WTC11 (cell line): ENCODE results near the gene CACNA2D3. TPM values are rescaled to one million over a fixed set of nuclear protein-coding genes. Genes with fewer than 3 reads are reported as not detected.

Source experiments
- ATAC-seq: fragments of 200-7000 bp; cut with Tn5 transposase; 2 replicates; pipeline ENCODE4 v1.10.0; 2021; ENCODE audit warnings: mild to moderate bottlenecking, moderate library complexity
- CTCF ChIA-PET: fragments of 300-600 bp; sonication (Branson Sonifier 250); formaldehyde crosslinking; loops from one replicate; lab custom pipeline; 2021; ENCODE audit warnings: antibody characterized with exemption; lab: Charles Lee
- POLR2A ChIA-PET: fragments of 350-600 bp; sonication (Branson Sonifier 250); formaldehyde crosslinking; loops from one replicate; lab custom pipeline; 2021; ENCODE audit warnings: antibody characterized with exemption; lab: Charles Lee
- DNase-seq: peaks from one replicate; pipeline ENCODE4 v3.0.0; 2021; ENCODE audit warnings: low spot score
- H3K27ac Mint-ChIP-seq: 2 replicates; pipeline ENCODE4 v1.8.0; 2021; ENCODE audit warnings: mixed read lengths
- H3K27me3 Mint-ChIP-seq: 2 replicates; pipeline ENCODE4 v1.8.0; 2021; ENCODE audit warnings: low read depth, mild to moderate bottlenecking, moderate library complexity, mixed read lengths
- H3K36me3 Mint-ChIP-seq: 2 replicates; pipeline ENCODE4 v1.8.0; 2021; ENCODE audit warnings: mixed read lengths
- H3K4me1 Mint-ChIP-seq: 2 replicates; pipeline ENCODE4 v1.8.0; 2022; ENCODE audit warnings: mixed read lengths
- H3K4me3 Mint-ChIP-seq: 2 replicates; pipeline ENCODE4 v1.8.0; 2021; ENCODE audit warnings: mild to moderate bottlenecking, moderate library complexity, mixed read lengths
- H3K9me3 Mint-ChIP-seq: 2 replicates; pipeline ENCODE4 v1.8.0; 2021; ENCODE audit warnings: mixed read lengths
- CREB1 ChIP-seq: sonication (generic); formaldehyde crosslinking; IDR thresholded peaks from 2 replicates; pipeline ENCODE4 v1.8.0; 2023; ENCODE audit warnings: mild to moderate bottlenecking, missing genetic modification reagents
- CTCF ChIP-seq: fragments of 200-600 bp; IDR thresholded peaks from 2 replicates; pipeline ENCODE4 v1.8.0; 2022; ENCODE audit warnings: antibody characterized with exemption
- E2F4 ChIP-seq: sonication (generic); formaldehyde crosslinking; IDR thresholded peaks from 2 replicates; pipeline ENCODE4 v1.8.1; 2022; ENCODE audit warnings: low read depth, mild to moderate bottlenecking, moderate library complexity, missing genetic modification reagents, borderline replicate concordance
- ELF4 ChIP-seq: sonication (generic); formaldehyde crosslinking; IDR thresholded peaks from 2 replicates; pipeline ENCODE4 v1.8.1; 2022; ENCODE audit warnings: low read depth, mild to moderate bottlenecking, moderate library complexity, missing genetic modification reagents
- FOXJ3 ChIP-seq: sonication (generic); formaldehyde crosslinking; IDR thresholded peaks from 2 replicates; pipeline ENCODE4 v1.9.0; 2021; ENCODE audit warnings: missing genetic modification reagents, mild to moderate bottlenecking, borderline replicate concordance
- FOXP1 ChIP-seq: sonication (generic); formaldehyde crosslinking; IDR thresholded peaks from 2 replicates; pipeline ENCODE4 v1.8.0; 2022; ENCODE audit warnings: missing genetic modification reagents, mild to moderate bottlenecking, moderate library complexity, borderline replicate concordance
- GTF2I ChIP-seq: fragments of 250-450 bp; sonication (Bioruptor Pico); conservative IDR thresholded peaks from 2 replicates; pipeline ENCODE4 v1.4.0; 2021; ENCODE audit warnings: mild to moderate bottlenecking
- MXD4 ChIP-seq: fragments of 250-450 bp; sonication (Bioruptor Pico); IDR thresholded peaks from 2 replicates; pipeline ENCODE4 v1.8.0; 2021; ENCODE audit warnings: mild to moderate bottlenecking, moderate library complexity, borderline replicate concordance
- MYBL2 ChIP-seq: sonication (generic); formaldehyde crosslinking; IDR thresholded peaks from 2 replicates; pipeline ENCODE4 v1.8.1; 2023; ENCODE audit warnings: mild to moderate bottlenecking, moderate library complexity, missing genetic modification reagents
- NR1H2 ChIP-seq: sonication (generic); formaldehyde crosslinking; IDR thresholded peaks from 2 replicates; pipeline ENCODE4 v1.9.0; 2021; ENCODE audit warnings: mild to moderate bottlenecking, moderate library complexity, missing genetic modification reagents
- PRDM15 ChIP-seq: sonication (generic); formaldehyde crosslinking; IDR thresholded peaks from 2 replicates; pipeline ENCODE4 v1.8.0; 2022; ENCODE audit warnings: missing genetic modification reagents
- RELA ChIP-seq: sonication (generic); formaldehyde crosslinking; IDR thresholded peaks from 2 replicates; pipeline ENCODE4 v1.8.1; 2022; ENCODE audit warnings: missing genetic modification reagents, mild to moderate bottlenecking, borderline replicate concordance
- RORB ChIP-seq: fragments of 250-450 bp; sonication (Bioruptor Pico); IDR thresholded peaks from 2 replicates; pipeline ENCODE4 v1.9.0; 2021; ENCODE audit warnings: mild to moderate bottlenecking
- TP53 ChIP-seq: sonication (generic); formaldehyde crosslinking; IDR thresholded peaks from 2 replicates; pipeline ENCODE4 v1.8.1; 2023; ENCODE audit warnings: mild to moderate bottlenecking, missing genetic modification reagents
- ZNF396 ChIP-seq: fragments of 250-450 bp; sonication (Bioruptor Pico); IDR thresholded peaks from 2 replicates; pipeline ENCODE4 v1.8.0; 2021; ENCODE audit warnings: mild to moderate bottlenecking, moderate library complexity, borderline replicate concordance
- total RNA-seq: library from RNA; stranded (reverse); gene quantifications from 3 replicates; pipeline ENCODE4 v1.2.3, GENCODE V29; 2021
- TF ChIP-seq, protein P1 (sequence below): sonication (generic); formaldehyde crosslinking; conservative IDR thresholded peaks from 2 replicates; pipeline ENCODE4 v1.8.1; 2023; ENCODE audit warnings: mild to moderate bottlenecking, low read depth, missing genetic modification reagents, moderate library complexity
- TF ChIP-seq, protein P2 (sequence below): fragments of 250-450 bp; sonication (Bioruptor Pico); IDR thresholded peaks from 2 replicates; pipeline ENCODE4 v1.9.0; 2021; ENCODE audit warnings: mild to moderate bottlenecking, borderline replicate concordance
- TF ChIP-seq, protein P3 (sequence below): sonication (generic); formaldehyde crosslinking; IDR thresholded peaks from 2 replicates; pipeline ENCODE4 v1.8.1; 2022; ENCODE audit warnings: mild to moderate bottlenecking, moderate library complexity, missing genetic modification reagents
- TF ChIP-seq, protein P4 (sequence below): sonication (generic); formaldehyde crosslinking; IDR thresholded peaks from 2 replicates; pipeline ENCODE4 v1.8.1; 2022; ENCODE audit warnings: mild to moderate bottlenecking, missing genetic modification reagents, moderate library complexity, borderline replicate concordance

Gene CACNA2D3
- total RNA-seq, 1 experiment from 2014 or later = 5.0 TPM

DNA sequence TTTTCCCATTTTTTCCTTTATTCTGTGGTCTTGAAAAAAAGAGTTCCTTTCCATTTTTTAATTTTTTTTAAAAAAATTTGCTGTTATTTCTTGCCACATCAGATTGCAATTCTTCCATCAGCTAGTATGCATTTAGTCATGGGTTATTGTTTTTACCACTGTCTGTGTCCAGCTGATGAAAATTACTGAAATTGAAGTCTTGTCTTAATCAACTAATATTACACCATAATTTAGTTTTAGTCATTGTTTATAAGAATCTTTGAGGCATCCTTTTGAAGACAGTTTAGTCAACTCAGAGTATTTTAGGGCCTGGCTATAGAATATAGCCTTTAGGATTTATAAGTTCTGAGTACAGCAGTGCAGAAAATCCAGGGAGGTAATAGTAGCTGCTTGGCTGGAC, 633.4 kb downstream of the CACNA2D3 start:
- no peak for ATAC-seq
- no peaks in the 10 kb centered on the region for H3K27me3 Mint-ChIP-seq
- H3K36me3 Mint-ChIP-seq = peaks cover 11% of the 10 kb centered on the region
- POLR2A ChIA-PET = no interaction called here
- TF ChIP-seq PRDM15 (CRISPR knock-in tag) (no peak), RORB (CRISPR knock-in tag) (no peak), TP53 (CRISPR knock-in tag) (no peak)
- TF ChIP-seq, protein P1, sequence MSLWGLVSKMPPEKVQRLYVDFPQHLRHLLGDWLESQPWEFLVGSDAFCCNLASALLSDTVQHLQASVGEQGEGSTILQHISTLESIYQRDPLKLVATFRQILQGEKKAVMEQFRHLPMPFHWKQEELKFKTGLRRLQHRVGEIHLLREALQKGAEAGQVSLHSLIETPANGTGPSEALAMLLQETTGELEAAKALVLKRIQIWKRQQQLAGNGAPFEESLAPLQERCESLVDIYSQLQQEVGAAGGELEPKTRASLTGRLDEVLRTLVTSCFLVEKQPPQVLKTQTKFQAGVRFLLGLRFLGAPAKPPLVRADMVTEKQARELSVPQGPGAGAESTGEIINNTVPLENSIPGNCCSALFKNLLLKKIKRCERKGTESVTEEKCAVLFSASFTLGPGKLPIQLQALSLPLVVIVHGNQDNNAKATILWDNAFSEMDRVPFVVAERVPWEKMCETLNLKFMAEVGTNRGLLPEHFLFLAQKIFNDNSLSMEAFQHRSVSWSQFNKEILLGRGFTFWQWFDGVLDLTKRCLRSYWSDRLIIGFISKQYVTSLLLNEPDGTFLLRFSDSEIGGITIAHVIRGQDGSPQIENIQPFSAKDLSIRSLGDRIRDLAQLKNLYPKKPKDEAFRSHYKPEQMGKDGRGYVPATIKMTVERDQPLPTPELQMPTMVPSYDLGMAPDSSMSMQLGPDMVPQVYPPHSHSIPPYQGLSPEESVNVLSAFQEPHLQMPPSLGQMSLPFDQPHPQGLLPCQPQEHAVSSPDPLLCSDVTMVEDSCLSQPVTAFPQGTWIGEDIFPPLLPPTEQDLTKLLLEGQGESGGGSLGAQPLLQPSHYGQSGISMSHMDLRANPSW = no peak
- TF ChIP-seq, all 79 proteins: peak for 0
- no peak for DNase-seq
- CTCF ChIA-PET = no interaction called here
- Mint-ChIP-seq H3K4me3 (no peak overlapping the region), H3K4me1 (peaks cover 22% of the 10 kb centered on the region), H3K27ac (no peak overlapping the region), H3K9me3 (peaks cover 4% of the 10 kb centered on the region)

DNA sequence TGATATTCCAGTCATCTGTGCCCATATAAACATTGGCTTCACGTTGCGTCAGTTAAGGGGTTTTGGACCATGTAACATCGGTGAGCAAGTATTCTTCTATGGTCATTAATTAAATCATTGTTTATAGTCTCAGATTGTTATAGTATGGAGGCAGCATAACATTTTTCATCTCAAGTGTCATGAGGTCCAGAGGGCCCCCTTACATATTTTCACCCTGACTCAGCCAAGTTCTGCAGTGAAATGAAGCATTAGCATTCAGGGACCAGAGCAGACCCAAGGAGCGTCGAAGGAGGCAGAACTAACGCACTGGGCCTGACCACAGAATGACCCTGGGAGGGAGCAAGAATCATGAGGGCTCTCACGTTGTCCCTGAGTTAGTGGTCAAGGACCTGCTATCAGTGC, 634.0 kb downstream of the CACNA2D3 start:
- no peak overlapping the region for H3K27ac Mint-ChIP-seq
- H3K4me1 Mint-ChIP-seq = peaks cover 19% of the 10 kb centered on the region
- ChIA-PET POLR2A (no interaction called here), CTCF (no interaction called here)
- no peaks in the 10 kb centered on the region for H3K27me3 Mint-ChIP-seq
- no peak for DNase-seq
- peaks cover 11% of the 10 kb centered on the region for H3K36me3 Mint-ChIP-seq
- no peak for ATAC-seq
- no peak overlapping the region for H3K4me3 Mint-ChIP-seq
- H3K9me3 Mint-ChIP-seq = peaks cover 4% of the 10 kb centered on the region
- no peak for TF ChIP-seq FOXJ3
- TF ChIP-seq, protein P2, sequence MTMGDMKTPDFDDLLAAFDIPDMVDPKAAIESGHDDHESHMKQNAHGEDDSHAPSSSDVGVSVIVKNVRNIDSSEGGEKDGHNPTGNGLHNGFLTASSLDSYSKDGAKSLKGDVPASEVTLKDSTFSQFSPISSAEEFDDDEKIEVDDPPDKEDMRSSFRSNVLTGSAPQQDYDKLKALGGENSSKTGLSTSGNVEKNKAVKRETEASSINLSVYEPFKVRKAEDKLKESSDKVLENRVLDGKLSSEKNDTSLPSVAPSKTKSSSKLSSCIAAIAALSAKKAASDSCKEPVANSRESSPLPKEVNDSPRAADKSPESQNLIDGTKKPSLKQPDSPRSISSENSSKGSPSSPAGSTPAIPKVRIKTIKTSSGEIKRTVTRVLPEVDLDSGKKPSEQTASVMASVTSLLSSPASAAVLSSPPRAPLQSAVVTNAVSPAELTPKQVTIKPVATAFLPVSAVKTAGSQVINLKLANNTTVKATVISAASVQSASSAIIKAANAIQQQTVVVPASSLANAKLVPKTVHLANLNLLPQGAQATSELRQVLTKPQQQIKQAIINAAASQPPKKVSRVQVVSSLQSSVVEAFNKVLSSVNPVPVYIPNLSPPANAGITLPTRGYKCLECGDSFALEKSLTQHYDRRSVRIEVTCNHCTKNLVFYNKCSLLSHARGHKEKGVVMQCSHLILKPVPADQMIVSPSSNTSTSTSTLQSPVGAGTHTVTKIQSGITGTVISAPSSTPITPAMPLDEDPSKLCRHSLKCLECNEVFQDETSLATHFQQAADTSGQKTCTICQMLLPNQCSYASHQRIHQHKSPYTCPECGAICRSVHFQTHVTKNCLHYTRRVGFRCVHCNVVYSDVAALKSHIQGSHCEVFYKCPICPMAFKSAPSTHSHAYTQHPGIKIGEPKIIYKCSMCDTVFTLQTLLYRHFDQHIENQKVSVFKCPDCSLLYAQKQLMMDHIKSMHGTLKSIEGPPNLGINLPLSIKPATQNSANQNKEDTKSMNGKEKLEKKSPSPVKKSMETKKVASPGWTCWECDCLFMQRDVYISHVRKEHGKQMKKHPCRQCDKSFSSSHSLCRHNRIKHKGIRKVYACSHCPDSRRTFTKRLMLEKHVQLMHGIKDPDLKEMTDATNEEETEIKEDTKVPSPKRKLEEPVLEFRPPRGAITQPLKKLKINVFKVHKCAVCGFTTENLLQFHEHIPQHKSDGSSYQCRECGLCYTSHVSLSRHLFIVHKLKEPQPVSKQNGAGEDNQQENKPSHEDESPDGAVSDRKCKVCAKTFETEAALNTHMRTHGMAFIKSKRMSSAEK = no peak
- TF ChIP-seq NR1H2 = no peak
- TF ChIP-seq MYBL2 (CRISPR knock-in tag) = no peak
- no peak for TF ChIP-seq GTF2I (CRISPR knock-in tag)
- no peak for TF ChIP-seq CREB1
- no peak for TF ChIP-seq E2F4 (CRISPR knock-in tag)
- TF ChIP-seq FOXP1 (CRISPR knock-in tag) = no peak
- TF ChIP-seq ELF4 = no peak
- no peak for TF ChIP-seq RELA (CRISPR knock-in tag)
- TF ChIP-seq CTCF = no peak
- TF ChIP-seq, protein P3, sequence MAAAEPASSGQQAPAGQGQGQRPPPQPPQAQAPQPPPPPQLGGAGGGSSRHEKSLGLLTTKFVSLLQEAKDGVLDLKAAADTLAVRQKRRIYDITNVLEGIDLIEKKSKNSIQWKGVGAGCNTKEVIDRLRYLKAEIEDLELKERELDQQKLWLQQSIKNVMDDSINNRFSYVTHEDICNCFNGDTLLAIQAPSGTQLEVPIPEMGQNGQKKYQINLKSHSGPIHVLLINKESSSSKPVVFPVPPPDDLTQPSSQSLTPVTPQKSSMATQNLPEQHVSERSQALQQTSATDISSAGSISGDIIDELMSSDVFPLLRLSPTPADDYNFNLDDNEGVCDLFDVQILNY (CRISPR knock-in tag) = no peak
- TF ChIP-seq MXD4 (CRISPR knock-in tag) = no peak
- TF ChIP-seq, protein P4, sequence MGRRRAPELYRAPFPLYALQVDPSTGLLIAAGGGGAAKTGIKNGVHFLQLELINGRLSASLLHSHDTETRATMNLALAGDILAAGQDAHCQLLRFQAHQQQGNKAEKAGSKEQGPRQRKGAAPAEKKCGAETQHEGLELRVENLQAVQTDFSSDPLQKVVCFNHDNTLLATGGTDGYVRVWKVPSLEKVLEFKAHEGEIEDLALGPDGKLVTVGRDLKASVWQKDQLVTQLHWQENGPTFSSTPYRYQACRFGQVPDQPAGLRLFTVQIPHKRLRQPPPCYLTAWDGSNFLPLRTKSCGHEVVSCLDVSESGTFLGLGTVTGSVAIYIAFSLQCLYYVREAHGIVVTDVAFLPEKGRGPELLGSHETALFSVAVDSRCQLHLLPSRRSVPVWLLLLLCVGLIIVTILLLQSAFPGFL (CRISPR knock-in tag) = no peak
- no peak for TF ChIP-seq ZNF396
